OCI-LY7 (cell line): ENCODE data around the gene ADGRD1. TPM values are rescaled to one million over a fixed set of nuclear protein-coding genes. Genes with fewer than 3 reads are reported as not detected.

Experiments
- BruUV-seq: library from RNA; stranded (reverse); fragments of 400-500 nt; replicated peaks from 2 replicates; lab custom pipeline; 2021; lab: Mats Ljungman, UMichigan
- CTCF ChIA-PET: fragments of 300-600 bp; sonication (Branson Sonifier 250); formaldehyde crosslinking; loops from one replicate; lab custom pipeline; 2022; ENCODE audit warnings: antibody characterized with exemption; ENCODE audit not compliant: unreplicated experiment; lab: Charles Lee
- POLR2A ChIA-PET: fragments of 300-600 bp; sonication (Branson Sonifier 250); formaldehyde crosslinking; loops from one replicate; lab custom pipeline; 2022; ENCODE audit warnings: antibody characterized with exemption; lab: Charles Lee
- DNase-seq: peaks from one replicate; pipeline ENCODE4 v3.0.0-alpha.2; 2015; ENCODE audit warnings: low spot score
- H2AFZ ChIP-seq: fragments of 200-600 bp; sonication (generic), shearing (Covaris generic); 2 replicates; pipeline ENCODE4 v1.6.1; 2014; ENCODE audit warnings: mild to moderate bottlenecking, antibody characterized with exemption, low read length, moderate library complexity
- H3K27ac ChIP-seq: fragments of 200-600 bp; sonication (generic); 2 replicates; pipeline ENCODE4 v1.5.1; 2014; ENCODE audit warnings: mixed run types, low read depth, mild to moderate bottlenecking, moderate library complexity, low read length, inconsistent platforms; ENCODE audit not compliant: poor library complexity, severe bottlenecking
- H3K36me3 ChIP-seq: fragments of 200-600 bp; sonication (generic); 2 replicates; pipeline ENCODE4 v1.6.1; 2014; ENCODE audit warnings: mild to moderate bottlenecking, antibody characterized with exemption, low read length, moderate library complexity, mixed read lengths; ENCODE audit not compliant: insufficient read depth
- H3K4me1 ChIP-seq: fragments of 200-600 bp; sonication (generic); 2 replicates; pipeline ENCODE4 v1.5.1; 2014; ENCODE audit warnings: mild to moderate bottlenecking, low read length; ENCODE audit not compliant: insufficient read depth, poor library complexity, severe bottlenecking
- H3K4me2 ChIP-seq: fragments of 200-600 bp; sonication (generic); 2 replicates; pipeline ENCODE4 v1.6.1; 2014; ENCODE audit warnings: mild to moderate bottlenecking, low read length
- H3K4me3 ChIP-seq: fragments of 200-600 bp; sonication (generic); 2 replicates; pipeline ENCODE4 v1.5.1; 2014; ENCODE audit warnings: mild to moderate bottlenecking, low read depth, low read length; ENCODE audit not compliant: poor library complexity, severe bottlenecking
- H3K79me2 ChIP-seq: fragments of 200-600 bp; sonication (generic); 2 replicates; pipeline ENCODE4 v1.6.1; 2016; ENCODE audit warnings: low read depth, mild to moderate bottlenecking, low read length, moderate library complexity, mixed read lengths; ENCODE audit not compliant: insufficient read depth
- H3K9me2 ChIP-seq: fragments of 200-600 bp; sonication (generic); 2 replicates; pipeline ENCODE4 v1.6.1; 2016; ENCODE audit warnings: mild to moderate bottlenecking, low read length, mixed read lengths; ENCODE audit not compliant: insufficient read depth
- H3K9me3 ChIP-seq: fragments of 200-600 bp; sonication (generic); 2 replicates; pipeline ENCODE4 v1.6.1; 2014; ENCODE audit warnings: mild to moderate bottlenecking, mixed run types, low read length, mixed read lengths
- H4K20me1 ChIP-seq: fragments of 200-600 bp; sonication (generic); 2 replicates; pipeline ENCODE4 v1.6.1; 2014; ENCODE audit warnings: mild to moderate bottlenecking, antibody characterized with exemption, low read length, moderate library complexity, mixed read lengths; ENCODE audit not compliant: insufficient read depth
- CTCF ChIP-seq: fragments of 200-600 bp; sonication (generic); conservative IDR thresholded peaks from 2 replicates; pipeline ENCODE4 v1.5.1; 2014; ENCODE audit warnings: mild to moderate bottlenecking, antibody characterized with exemption, low read length, moderate library complexity, mixed read lengths
- EZH2phosphoT487 ChIP-seq: fragments of 200-600 bp; sonication (generic); IDR thresholded peaks from 2 replicates; pipeline ENCODE4 v1.6.1; 2018; ENCODE audit warnings: low read depth, borderline replicate concordance, mild to moderate bottlenecking, mixed run types, antibody characterized with exemption, low read length, moderate library complexity, mixed read lengths
- intact Hi-C: fragments of 100-400 bp; cut with micrococcal nuclease; formaldehyde crosslinking; loops from one replicate; pipeline ENCODE4 v1.10.0; 2022; ENCODE audit not compliant: unreplicated experiment
- total RNA-seq, 2 experiments: library from RNA; depleted of rRNA in 1 of 2; stranded (reverse); fragments of >200 nt in 1 of 2; shearing (Covaris generic) in 1 of 2; gene quantifications; 2 replicates each; pipeline ENCODE4 v1.2.3, GENCODE V29; 2014 to 2022

The ADGRD1 gene
- total RNA-seq, 2 experiments from 2014 or later, result 1.0 to 1.7 TPM

GRCh38 chr12:130957304-130957621, 3.6 kb downstream of the ADGRD1 start:
- BruUV-seq, result no TSS peak
- no peak for DNase-seq
- no peaks in the 10 kb centered on the region for H3K36me3 ChIP-seq
- H3K79me2 ChIP-seq, result no peaks in the 10 kb centered on the region
- H3K4me2 ChIP-seq, result no peak overlapping the region
- no peak overlapping the region for H3K27ac ChIP-seq
- H3K9me2 ChIP-seq, result no peaks in the 10 kb centered on the region
- TF ChIP-seq EZH2phosphoT487, result no peak
- no peak for TF ChIP-seq CTCF
- no peaks in the 10 kb centered on the region for H3K9me3 ChIP-seq
- ChIA-PET POLR2A (interaction anchor here (1.7 kb wide), 1 partner anchor 10 kb away, joined by 5 read pairs; no protein-coding TSS in a partner anchor), CTCF (no interaction called here)
- intact Hi-C loops, result no loop called here
- H2AFZ ChIP-seq, result no peak overlapping the region
- H4K20me1 ChIP-seq, result no peaks in the 10 kb centered on the region
- peaks cover 21% of the 10 kb centered on the region for H3K4me1 ChIP-seq
- no peak overlapping the region for H3K4me3 ChIP-seq

DNA sequence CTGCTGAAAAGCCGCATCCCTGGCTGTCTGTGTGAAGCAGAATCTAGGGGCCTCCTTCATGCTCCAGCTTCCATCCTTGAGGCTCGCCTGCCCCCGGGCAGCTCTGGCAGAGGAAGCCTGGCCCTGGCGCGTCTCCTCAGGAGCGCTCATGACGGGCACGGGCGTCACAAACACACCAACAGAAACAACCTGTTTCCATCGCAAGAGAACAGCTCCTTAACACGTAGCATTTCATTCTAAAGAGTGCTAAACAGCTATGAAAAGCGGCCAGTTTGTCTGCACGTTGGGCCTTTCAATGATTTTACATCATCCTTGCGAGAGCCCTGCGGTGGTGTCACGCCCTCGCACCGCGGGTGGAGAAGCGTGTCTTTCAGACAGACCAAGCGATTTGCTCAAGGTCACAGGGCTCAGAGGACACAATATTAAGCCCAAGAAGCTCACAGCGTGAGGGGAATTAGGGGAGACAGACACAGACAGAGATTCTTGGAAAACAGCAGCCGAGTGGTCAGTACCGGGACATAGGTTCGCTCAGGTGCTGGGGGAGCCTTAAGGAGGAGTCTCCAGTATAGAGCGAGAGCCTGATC, 4.9 kb downstream of the ADGRD1 start:
- Histone ChIP-seq H3K4me1 (peaks cover 23% of the 10 kb centered on the region), H3K9me2 (no peaks in the 10 kb centered on the region), H2AFZ (no peak overlapping the region), H3K27ac (no peak overlapping the region), H4K20me1 (no peaks in the 10 kb centered on the region), H3K4me2 (no peak overlapping the region), H3K36me3 (no peaks in the 10 kb centered on the region), H3K9me3 (no peaks in the 10 kb centered on the region), H3K79me2 (no peaks in the 10 kb centered on the region), H3K4me3 (no peak overlapping the region)
- BruUV-seq, result no TSS peak
- POLR2A ChIA-PET, result interaction anchor here (1.7 kb wide), 1 partner anchor 9 kb away, joined by 5 read pairs; no protein-coding TSS in a partner anchor
- intact Hi-C loops, result no loop called here
- DNase-seq, result no peak
- TF ChIP-seq CTCF (no peak), EZH2phosphoT487 (no peak)
- CTCF ChIA-PET, result no interaction called here

DNA sequence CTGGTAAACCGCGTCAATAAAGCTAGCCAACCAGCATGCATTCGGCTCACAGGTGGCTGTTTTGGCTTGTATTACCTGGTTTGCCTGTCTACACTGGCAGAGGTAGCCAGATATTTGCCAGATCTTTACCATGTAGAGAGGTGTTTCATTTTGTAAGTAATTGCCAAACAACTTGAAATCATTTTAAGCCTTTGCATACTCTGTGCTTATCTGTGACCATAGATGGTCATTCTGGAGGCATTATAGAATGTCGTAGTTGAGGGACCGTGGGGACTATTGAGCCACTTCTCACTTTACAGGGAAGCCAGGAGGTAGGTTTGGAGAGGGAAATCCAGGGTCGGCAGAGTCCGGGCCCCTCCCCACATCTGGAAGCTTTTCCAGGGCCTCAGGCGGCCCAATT, 5.9 kb downstream of the ADGRD1 start:
- no peaks in the 10 kb centered on the region for H3K9me2 ChIP-seq
- TF ChIP-seq CTCF (no peak), EZH2phosphoT487 (no peak)
- H2AFZ ChIP-seq, result no peak overlapping the region
- DNase-seq, result no peak
- no peaks in the 10 kb centered on the region for H4K20me1 ChIP-seq
- ChIA-PET POLR2A (no interaction called here), CTCF (no interaction called here)
- H3K79me2 ChIP-seq, result no peaks in the 10 kb centered on the region
- H3K4me1 ChIP-seq, result peaks cover 14% of the 10 kb centered on the region
- no TSS peak for BruUV-seq
- intact Hi-C loops, result no loop called here
- no peak overlapping the region for H3K4me2 ChIP-seq
- no peak overlapping the region for H3K27ac ChIP-seq
- H3K9me3 ChIP-seq, result no peaks in the 10 kb centered on the region
- no peak overlapping the region for H3K4me3 ChIP-seq
- no peaks in the 10 kb centered on the region for H3K36me3 ChIP-seq
